Iris pigment epithelial cell (primary cell): ENCODE measurements around the gene FXYD6.

ENCODE experiments used
- DNase-seq: peaks from one replicate; pipeline ENCODE4 v3.0.0-alpha.2; 2011; ENCODE audit warnings: low read depth

FXYD6 gene

DNA sequence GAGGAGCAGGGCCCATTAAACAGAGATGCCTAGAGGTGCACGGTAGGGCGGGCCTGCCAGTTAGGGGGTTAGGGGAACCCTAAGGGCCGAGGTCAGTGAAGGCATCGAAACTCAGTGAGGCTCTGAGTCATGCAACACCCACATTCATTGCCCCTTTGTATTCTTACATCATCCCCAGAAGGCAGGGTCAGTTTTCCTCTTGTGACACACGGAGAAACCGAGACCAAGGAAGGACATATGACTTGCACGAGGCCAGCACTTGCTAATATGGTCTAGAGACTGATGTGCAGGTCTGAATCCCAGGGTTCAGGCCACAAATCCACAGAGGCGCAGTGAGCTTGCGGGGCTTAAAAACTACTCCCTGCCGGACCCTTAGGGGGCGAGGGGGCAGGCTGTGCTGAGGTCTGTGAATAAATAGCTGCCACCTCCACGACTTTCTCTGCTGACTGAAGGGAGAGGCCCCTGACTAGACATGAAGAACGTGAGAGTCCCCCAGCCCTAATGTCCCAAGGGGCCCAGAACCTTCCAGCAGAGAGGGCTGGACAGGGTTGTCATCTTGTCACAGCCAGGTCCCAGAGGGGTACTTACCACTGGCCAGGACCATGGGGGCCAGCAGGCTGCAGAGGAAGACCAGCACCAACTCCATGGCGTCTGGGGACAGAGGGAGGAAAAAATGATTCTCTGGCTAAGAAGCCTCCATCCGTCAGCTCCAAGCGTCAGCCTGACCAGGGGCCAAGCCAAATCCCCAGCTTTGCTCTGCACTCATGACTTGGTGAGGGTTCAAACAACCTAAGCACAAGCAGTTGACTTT lies 34.1 kb downstream of the FXYD6 start:
- DNase-seq = no peak

DNA sequence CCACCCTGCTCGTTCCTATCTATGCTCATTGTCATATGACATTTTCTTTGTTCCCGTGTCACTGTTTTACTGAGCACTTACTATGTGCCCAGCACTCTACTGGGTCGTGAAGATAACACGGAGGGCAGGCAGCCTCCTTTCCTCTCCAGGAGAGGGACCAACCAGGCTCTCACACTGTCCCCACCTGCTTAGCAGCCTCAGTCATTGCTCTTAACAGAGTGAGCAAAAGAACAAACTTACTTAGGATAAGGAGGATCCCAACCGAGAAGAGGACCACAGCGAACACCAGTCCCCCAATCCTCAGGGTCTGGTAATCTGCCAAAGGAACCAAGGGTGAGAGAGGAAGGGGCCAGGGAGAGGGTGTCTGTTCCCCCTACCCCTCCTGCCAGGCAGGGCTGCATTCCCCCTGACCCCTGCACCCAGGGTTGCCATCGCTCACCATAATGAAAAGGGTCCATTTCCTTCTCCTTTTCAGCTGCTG lies 34.9 kb downstream of the FXYD6 start:
- no peak for DNase-seq

DNA sequence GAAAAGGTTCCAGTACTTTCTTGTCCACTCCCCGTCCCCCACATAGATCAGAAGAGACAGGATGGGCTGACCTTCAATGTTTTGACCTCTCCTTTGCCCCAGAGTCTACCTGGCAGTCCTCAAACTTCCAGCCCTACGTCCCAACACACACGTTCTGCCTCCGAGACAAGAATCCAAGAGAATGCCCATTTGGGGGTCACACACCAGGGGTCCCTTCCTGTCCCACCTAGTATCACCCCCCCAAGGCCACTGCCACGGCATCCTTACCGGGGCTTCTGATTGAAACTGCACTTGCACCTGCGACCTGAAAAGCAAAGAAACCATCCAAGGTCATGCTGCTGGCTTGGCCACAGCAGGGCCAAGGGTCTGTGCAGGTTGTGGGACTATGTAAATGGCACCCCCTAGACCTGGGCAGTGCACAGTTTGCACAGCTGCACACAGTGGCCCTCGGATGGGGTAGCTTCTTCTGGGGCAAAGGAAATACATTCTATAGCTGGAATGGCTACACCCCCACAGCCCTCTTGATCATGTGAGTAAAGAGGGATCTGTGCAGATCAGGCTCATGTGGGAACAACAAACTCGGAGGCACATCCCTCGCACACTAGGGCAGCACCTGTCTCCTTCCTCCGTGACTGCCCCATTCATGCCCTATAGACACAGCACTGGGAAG lies 35.4 kb downstream of the FXYD6 start:
- no peak for DNase-seq

DNA sequence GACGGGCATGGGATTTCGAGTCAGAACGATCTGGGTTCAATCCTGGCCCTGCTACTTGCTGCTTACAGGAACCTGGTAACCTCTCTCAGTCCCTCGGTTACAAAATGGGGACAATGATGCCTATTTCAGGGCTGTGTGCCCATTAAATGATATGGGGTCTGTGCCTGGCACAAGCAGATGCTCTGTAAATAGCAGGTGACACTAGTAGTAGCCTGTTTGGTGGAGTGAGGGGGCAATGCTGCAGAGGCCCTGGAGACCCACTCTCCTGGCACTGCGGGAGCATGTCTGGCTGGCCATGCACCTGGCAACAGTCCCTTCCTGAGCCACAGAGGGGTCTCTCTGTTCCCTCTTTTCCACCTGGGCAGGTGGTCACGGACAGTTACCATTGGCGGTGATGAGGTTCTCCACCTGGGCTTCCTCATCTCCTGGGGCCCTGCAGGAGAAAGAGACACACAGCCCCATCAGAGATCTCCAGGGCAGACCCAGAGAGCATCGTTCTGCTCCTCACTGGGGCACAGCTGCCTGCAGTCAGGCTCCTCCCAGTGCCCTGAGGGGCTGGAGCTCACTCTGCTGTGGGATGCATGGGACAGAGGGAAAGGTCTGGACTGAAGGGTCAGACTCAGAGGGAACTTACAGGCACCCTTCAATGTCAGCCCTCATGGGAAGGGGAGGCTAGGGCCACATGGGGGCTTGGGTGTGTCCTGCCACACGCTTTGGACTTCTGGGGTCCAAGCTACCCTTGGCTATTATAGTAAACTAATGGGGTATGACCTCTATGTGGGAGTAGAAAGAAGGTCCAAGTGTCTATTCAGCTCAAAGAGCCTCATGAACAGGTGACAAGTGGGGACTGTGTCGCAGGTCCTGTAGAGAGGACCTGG lies 36.3 kb downstream of the FXYD6 start:
- no peak for DNase-seq

DNA sequence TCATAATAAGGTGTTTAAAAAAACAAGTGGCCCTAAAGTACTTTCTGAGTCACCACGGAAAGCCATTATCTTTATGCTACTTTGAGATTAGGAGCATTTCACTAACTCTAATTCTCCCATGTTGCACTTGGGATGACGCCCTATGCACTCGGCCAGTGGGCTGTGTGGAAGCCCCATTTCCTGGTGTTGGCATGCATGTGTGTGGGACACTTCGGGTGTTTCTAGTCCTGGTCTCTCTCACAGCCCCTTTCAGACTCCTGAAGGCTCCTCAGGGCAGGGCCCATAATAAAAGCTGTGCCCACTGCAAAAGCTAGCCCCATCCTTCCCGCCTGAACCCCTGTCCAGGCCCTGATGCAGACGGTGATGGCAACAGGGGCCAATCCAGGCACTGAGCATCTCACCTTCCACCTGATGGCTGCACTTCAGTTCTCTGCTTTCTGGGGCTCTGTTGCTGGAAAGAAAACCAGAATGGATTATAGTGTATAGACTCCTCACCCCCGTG lies 37.0 kb downstream of the FXYD6 start:
- DNase-seq = no peak

DNA sequence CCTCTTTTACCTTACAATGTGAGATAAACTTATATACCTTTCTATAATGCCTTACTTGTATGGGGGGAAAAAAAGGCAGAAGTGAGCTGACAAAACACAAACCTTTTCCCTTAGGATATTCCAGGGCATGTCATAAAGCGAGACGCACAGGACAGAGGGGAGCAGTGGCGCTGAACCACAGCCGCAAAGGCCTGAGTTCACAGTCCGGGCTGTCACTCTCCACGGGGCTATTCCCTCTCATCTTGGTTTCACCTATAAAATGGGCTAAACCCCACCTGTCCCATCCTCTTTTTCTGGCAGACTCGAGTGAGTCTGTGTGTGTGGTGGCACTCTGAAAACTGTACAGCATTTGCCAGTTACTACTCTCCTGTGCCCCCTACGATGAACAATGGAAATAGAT lies 37.6 kb downstream of the FXYD6 start:
- DNase-seq = no peak

DNA sequence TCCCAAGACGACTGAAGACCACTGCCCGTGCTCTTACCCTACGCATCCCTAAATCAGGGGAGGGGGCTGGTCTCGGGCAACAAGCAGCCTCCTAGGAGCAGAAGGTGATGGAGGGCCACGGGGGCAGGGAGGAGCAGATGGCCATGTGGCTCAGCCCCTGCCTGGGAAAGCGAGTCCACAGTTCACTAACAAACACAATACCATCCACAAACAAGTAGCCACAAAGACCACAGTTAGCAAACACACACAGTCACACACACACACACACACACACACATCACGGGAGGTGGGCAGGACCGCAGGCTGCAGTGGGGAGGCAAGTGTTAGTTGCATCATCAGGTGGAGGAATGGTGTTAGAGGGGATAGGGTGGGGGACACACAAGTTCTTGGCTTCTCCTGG lies 38.7 kb downstream of the FXYD6 start:
- no peak for DNase-seq

DNA sequence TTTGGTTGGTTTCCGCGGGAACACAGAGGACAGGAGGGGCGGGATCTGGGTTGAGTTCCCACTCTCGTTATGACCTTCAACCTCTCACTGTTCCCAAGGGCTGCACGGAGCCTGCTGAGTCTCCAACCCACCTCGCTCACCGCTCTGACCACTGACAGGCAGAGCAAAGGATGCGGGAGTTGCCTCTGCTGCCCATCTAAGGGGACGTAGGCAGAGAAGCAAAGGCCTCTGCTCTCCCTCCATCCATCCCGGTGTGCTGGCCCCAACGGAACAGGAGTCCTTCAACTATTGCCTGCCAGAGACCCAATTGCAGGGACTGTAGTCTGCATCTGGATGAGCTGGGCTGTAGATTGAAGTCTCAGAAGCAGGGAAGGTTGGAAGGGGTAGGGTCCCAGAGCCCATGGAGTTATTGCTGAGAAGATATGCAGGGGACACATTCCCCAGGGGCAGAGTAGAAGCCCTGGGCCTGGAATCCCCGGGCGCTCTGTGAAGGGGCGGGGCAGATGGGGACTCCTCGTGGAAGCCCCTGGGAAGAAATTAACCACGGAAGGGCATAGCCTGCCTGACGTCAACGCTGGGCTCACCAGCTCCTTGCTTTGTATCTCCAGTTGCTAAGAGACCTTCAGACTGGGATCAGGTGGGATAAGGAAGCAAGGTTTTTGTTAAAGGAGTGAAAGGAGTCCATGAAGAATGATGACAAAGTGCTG lies 39.2 kb downstream of the FXYD6 start:
- DNase-seq = no peak

DNA sequence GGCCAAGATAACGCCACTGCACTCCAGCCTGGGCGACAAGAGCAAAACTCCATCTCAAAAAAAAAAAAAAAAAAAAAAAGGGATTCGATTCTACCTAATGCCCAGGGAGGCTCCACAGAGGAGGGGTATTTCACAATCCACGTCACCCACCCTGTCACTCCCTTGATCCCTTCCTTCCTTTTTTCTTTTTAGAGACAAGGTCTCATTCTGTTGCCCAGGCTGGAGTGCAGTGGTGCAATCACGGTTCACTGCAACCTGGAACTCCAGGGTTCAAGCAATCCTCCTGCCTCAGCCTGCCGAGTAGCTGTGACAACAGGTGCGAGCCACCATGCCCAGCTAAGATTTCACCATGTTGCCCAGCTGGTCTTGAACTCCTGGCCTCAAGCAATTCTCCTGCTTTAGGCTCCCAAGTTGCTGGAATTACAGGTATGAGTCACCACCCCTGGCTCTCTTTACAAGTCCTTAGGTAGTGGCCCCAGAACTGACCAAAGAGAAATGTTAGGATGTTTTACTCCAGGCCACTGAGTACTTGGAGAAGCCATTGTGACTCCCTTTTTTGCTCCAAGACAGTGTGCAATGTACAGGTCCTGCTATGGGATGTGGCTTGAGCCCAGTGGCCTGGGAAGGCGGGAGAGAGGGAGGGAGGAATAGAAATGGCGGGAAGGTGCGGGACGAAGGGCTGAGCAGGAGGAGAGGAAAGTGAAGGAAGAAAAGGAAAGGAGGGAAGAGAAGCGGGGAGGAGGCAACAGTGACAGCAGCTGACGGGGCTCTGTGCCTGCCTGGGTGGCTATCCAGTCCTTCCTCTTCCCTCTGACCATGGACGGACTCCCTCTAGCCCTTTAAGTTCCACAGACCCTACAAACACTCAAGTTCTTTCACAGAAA lies 40.1 kb downstream of the FXYD6 start:
- no peak for DNase-seq

DNA sequence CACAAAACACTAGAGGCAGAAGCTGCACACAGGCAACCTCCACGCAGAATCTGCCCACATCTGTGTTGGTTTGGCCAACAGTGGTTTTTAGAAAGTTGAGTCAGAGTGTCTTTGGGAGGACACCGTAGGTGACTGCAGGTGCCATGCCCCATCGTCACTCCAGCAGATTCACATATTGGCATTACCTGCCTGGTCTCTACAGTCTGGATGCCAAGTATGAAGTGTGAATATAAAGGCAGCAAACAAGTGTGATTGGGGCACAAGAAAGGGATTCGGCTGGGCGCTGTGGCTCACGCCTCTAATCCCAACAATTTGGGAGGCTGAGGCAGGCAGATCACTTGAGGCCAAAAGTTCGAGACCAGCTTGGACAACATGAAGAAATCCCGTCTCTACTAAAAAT lies 40.9 kb downstream of the FXYD6 start:
- DNase-seq = no peak

DNA sequence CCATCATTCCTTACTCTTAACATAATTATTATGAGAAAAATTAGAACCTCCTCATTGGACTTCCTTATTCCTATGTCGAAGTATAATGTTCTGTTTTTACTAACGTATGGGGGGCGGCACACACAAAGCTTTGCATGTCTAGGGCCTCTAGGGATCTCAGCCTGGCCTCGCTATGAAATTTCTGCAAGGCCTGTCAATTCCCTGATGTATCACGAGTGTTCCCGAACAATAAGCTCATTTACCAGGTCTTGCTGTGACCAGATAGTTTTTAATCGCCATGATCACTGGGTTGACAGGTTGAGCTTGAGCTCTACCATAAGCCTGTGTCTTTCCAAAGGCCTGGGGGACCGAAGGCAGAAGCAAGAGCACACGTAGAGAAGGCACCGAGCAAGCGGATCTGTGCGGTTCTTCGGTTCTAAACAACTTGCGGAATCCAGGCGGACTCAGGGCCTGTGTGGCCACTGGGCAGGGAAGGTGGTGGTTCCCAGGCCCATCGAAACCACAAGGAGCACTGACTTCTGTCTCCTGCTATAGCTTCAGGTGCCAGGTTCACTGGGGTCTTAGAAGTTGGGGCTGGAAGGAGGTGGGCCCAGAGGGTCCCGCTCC lies 41.5 kb downstream of the FXYD6 start:
- DNase-seq = no peak

DNA sequence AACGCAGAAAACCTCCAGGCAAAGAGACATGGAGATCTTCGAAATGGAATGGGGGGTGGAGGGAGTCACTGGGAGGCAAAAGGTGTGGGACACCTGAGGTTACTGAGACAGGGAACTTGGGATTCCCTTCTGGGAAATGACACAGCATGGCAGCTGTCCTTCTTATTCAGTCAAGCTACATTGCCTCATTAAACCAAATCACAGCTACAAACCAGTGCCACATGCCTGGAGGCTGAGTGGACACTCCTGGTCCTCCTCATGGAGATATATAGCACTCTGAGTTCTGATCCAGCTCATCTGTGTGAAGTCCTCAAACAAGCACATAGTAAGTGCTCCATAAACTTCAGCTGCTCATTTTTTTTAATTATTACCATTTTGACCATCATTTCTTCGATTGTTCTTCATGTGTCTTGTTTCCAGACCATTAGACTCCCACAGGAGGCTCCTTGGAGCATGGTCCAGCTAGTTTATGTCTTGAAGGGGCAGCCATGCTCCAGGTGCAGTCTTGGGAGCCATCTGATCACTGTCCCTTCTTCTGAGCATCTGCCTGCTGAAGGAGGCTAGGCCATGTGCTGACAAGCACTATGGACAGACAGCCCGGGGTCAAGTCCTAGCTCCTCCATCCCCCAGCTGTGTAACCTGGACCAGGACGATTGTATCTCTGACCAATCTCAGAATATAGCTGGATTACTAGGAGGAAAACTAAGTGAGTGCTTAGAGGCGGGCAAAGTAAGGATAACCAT lies 42.2 kb downstream of the FXYD6 start:
- DNase-seq = no peak

DNA sequence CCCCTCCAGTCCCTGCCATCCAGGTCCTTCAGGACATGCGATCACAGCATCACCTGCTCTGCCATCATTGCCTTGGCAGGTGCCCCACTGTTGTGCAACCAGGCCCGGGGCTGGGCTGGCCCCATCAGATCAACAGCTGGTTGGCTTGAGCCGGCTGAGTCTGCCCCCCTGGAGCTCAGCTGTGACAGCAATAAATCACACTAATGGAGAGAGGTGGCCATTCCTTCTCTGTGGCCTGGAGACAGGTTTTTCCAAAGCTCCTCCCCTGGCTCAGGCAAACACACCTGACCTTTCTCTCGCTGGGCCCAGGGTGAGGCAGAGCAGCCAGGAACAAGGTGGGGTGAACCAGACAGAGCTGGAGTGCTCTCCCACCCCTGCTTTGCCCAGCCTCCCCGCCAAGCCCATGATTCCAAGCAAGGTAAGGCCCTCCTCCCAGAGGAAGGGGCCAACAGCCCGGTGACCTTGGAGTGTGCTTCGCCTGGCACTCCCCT lies 43.0 kb downstream of the FXYD6 start:
- DNase-seq = no peak

DNA sequence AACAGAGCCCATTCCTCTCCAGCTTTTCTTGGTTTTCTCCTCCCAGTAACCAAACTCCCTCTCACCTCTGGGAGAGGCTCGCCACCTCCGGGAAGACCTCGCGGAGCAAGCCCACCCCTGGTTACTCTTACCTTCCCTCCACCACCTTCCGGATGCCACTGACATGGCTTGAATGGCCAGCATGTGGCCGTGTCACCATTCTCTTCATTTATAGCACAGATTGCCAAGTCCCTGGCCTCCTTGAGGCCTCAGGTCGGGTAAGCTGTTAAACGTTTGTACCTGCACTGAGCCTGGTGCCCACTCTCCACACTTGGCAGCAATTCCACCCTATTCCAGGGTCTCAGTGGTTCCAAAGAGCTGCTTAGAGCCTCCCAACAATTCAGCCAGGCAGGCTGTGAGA lies 43.9 kb downstream of the FXYD6 start:
- DNase-seq = no peak

DNA sequence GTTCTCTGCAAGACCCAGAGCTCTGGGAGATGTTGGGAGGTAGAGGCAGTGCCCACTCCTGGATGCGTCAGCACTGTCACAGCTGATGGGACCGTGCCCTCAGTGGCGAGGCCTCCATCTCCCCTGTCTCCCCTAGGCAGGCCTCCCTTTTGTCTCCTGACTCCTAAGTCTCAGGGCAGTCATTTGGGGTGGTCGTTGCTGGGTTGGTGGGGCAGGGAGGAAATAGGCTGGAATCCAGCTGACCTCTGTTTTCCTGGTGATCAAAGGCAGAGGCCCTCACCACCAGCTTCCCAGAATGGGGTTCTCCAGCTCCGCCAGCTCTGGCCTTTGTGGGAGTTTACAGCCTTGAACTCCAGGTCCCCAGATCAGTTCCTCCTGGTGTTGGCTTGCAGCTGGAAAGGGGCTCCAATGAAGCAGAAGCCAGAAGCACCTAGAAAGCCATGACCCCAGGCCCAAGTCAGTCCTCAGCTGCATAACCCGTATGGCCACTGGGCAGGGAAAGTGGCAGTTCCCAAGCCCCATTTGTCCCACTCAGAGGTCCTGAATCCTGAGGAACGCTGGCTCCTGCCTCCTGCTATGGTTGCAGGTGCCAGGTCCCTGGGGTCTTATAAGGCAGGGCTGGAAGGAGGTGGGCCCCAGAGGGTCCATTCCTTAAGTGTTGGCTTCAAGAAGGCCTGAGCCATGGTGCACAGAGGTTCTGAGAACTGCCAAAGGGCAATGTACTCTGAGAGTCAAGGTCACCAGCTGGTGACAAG lies 44.6 kb downstream of the FXYD6 start:
- no peak for DNase-seq

DNA sequence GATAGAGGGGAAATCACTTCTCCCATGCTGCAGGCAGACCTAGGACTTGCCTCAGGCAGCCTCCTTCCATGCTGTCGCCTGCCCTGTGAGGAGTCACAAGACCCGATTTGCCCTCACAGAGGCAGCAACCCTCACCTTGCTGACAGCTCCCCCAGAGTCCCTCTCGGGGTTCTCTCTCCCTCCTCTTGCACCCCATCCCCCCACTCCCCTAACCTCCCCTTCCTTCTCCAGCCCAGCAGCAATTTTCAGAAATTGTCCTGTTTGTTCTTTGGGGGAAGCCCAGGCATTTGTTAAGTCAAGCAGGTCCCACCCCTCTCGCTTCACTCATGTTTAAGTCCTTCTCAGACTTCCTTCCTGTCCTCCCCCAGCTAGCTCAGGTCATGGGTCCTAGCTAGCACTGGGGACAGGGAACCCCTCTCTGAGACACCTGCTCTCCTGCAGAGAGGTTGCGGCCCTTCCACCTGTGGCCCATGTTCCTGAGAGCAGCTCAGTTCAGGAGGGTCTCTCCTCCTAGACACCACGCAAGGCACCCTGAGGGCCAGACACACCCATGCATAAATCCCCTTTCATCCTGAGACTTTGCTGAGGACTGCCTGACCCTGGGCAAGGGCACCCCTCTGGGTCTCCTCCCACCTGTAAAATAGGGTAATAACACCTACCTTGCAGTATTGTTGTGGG lies 45.6 kb downstream of the FXYD6 start:
- no peak for DNase-seq

DNA sequence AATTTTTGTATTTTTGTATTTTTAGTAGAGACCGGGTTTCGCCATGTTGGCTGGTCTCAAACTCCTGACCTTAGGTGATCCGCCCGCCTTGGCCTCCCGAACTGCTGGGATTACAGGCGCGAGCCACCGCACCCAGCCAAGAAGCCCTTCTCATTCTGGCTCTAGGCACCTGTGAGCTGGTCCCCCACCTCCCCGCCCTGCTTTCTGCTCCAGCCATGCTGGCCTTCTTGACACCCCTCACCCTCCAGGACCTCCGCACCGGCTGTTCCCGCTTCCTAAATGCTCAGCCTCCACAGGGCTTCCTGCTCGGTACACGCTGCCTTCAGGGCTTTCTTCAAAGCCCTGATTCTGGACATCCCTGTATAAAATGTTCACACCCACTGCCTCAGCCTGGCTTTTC lies 46.4 kb downstream of the FXYD6 start:
- no peak for DNase-seq

DNA sequence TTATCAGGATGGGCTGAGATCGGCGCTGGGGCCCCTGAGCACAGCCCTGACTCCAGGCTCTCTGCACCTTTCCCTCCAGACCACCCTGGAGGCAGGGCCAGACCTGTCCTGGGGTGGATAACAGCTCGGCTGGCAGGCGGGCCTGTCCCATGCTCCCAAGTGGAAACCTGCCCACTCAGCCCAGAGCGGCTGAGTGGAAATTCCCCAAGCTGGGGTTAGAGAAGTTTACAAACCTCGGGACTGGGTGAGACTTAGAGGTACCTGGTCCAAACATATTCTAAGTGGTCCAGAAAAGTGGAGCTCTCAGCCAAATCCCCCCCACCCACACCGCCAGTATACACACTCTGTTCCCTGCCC lies 47.1 kb downstream of the FXYD6 start:
- no peak for DNase-seq
